HG02970 (cell line): Measurements from ENCODE around the gene ZMPSTE24.
"Not testable (repeated sequence)": the region's sequence is repeated elsewhere in the genome, so short reads cannot be mapped to it uniquely, and the experiment has no call there.

Experiments used
- ATAC-seq: cut with Tn5 transposase; IDR thresholded peaks from one replicate; pipeline ENCODE4 v1.9.1; 2021; ENCODE audit warnings: mild to moderate bottlenecking, moderate library complexity, moderate number of reproducible peaks; ENCODE audit not compliant: unreplicated experiment, low FRiP score

ZMPSTE24 gene

DNA sequence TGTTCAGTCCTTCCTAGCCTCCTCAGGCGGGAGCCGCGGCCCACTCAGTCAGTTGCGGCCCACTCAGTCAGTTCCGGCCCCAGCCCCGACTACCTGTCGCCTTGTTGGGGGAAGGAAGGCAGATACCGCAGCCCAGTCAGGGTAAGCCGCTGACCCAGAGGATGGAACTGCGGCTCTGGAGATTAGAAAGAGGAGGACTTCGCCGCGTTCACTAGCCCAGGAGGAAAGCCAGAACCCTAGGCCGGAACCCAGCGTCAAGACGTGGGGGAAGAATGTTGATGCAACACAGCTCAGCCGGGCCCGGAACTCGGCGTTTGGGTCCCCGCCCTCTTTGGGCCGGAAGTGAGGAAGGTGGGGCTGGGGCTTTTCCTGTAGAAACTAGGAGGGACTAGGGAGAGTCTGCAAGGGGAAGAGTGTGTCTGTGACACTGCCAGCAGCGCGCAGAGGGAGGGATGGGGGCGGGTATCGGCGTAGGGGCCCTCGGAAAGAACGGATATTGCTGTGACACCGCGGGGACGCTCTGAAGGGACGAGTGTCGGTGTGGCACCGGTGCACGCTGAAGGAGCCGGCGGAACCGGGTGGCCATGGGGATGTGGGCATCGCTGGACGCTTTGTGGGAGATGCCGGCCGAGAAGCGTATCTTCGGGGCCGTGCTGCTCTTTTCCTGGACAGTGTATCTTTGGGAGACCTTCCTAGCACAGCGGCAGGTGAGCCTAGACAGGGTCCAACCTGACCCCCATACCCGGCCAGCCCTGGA lies at the start of gene ZMPSTE24:
Gene ZMPSTE24 (plus strand): TSS at position 549 of the 757 bp plus-strand sequence. CDS start 36 bp downstream, at position 585.
- peak; percentile 92 for ATAC-seq

- no peak for ATAC-seq
Observed at GRCh38 chr1:40210511-40211204, 47.4 kb upstream of the ZMPSTE24 start.

DNA sequence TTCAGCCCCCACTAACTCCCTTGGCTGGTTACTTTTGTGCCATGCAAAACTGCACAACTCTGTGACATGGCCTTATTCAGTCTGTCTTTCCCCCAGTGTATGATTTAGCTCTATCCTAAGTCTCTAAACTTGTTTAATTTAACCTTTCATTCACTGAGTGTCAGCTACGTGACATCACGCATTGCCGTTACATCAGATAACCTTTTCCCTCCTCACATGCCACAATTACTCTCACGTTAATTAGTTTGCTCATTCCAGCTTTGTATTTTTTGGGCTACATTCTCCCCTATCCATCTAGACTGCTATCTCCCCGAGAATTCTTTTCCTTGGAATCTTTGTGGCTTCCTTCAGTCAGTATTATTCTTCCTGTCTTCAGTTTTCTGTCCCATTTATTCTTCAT lies 39.7 kb upstream of the ZMPSTE24 start:
- ATAC-seq: no peak

- not testable (repeated sequence) for ATAC-seq
Observed at GRCh38 chr1:40221471-40221905, 36.5 kb upstream of the ZMPSTE24 start.

DNA sequence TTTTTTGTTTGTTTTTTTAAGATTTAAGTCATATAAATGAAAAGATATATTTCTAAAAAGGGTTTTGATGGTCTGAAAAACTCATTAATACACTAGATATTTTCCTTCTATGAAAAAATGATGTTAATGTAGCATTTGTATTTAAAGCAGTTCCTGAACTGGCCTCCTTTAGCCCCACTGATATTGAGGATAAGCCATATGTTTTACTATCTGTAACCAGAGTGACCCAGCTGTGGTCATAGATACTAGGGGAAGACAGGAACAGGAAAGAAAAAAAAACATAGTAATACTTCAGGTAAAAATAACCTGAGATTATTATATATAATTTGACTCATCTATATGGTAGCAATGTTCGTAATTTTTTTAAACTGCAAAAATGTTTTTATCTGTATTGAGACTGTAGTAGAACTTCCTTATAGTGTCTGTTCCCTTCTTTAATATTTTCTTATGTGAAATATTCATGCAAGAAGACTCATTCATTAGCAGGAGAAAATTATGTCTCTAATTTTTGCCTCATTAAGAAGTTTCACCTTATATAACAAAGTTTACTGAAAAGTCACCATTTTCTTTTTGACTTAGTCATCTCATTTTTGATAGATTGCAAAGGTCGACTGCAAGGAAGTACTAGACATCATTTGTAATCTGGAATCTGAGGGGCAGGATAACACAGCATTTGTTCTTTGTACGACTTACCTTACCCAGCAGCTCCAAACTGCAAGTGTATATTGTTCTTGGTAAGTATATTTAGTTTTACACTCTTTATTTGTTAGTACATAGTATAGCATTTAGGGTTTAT lies 35.9 kb upstream of the ZMPSTE24 start:
- ATAC-seq: no peak

DNA sequence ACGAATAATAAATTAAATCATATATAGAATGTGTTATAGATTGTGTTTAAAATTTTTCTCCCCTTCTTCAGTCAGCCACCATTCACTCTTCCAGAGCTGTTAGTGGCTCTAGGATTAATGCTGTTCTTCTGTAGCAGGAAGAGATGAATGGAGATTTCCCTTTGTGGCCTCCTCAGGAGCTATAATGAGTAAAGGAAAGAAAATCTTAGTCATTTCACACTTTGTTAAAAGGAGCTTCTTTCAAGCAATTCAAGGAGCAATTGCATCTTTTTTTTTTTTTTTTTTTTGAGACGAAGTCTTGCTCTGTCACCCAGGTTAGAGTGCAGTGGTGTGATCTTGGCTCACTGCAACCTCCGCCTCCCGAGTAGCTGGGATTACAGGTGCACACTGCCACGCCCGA lies 34.0 kb upstream of the ZMPSTE24 start:
- ATAC-seq: no peak

DNA sequence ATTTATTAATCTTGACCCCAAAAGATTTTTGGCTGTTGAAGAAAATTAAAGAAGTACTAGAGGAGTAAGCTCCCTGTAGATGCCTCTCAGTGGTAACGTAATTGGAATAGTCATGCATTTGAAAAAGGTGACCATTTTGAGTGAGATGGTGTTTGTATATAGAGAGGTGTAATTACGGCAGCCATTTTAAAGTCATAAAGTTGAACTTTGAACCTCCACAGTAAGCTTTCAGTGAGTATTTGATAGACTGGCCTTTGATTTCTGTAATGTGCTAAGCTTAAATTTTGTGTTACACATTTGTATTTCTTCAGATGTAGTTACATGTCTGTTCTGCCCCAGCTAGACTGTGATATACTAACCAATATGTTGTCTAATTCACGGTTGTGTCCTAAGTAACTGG lies 31.8 kb upstream of the ZMPSTE24 start:
- ATAC-seq: no peak

- peak; percentile 58 for ATAC-seq
Observed at GRCh38 chr1:40232444-40232843, 25.6 kb upstream of the ZMPSTE24 start.

DNA sequence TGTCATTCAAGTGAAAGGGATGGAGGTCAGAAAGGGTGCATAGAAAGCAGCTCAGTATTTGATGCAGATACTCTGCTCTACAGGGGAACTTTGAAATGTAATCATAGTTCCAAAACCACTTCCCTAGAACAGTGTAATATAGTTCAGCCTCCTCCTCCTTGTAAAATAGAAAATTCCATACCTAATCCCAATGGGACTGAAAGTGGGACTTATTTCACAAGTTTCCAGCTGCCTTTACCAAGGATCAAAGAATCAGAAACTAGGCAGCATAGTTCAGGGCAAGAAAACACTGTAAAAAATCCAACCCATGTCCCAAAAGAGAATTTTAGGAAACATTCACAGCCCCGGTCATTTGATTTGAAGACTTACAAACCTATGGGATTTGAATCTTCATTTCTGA lies 18.4 kb upstream of the ZMPSTE24 start:
- no peak for ATAC-seq

DNA sequence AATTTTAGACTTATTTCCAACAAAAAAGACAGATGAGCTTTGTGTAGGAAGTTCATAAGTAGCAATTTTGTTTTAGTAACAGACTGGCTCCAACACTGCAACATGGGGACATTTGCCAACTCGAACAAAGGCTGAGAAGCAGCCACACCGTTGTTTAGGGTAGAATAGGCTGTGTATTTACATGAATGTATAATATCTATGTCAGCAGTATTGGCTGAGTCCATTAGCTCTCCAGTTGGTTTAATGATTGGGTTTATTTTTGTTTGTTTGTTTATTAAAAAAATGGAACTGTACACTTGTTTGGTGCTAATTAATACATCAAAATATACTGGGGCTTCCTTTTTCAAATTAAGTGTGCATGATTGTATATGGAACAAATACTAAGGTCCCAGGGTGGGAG lies 17.6 kb upstream of the ZMPSTE24 start:
- no peak for ATAC-seq

GRCh38 chr1:40241362-40241761 lies 16.7 kb upstream of the ZMPSTE24 start:
- ATAC-seq: no peak

GRCh38 chr1:40243351-40243750 lies 14.7 kb upstream of the ZMPSTE24 start:
- ATAC-seq: no peak

DNA sequence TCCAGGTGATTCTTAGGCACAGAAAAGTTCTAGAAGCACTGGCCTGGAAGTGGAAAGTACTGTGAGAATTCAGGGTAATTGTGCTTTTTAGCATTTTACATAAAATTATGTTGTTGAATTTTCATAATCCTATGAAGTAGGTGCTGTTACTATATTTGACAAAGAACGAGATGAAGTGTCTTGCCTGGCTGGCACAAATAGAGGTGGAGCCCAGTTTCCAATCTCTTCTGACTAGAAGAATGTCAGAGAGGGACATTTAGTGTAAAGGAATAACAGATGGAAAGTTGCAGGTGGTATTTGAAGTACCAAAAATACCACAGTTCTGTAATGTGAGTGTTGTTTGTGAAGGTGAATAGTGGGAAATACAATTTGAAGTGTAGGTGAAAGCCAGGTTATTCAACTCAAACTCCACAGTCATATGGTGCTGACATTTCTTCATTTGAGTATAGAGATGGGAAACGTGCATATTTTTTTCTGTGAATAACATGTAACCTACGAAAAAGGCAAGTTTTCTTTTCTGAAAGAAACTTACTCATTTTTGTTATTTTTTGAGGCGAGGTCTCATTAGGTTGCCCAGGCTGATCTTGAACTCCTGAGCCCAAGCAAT lies 13.8 kb upstream of the ZMPSTE24 start:
- no peak for ATAC-seq

GRCh38 chr1:40245686-40246085 lies 12.3 kb upstream of the ZMPSTE24 start:
- ATAC-seq: no peak

- ATAC-seq: no peak
Observed at GRCh38 chr1:40247655-40248054, 10.4 kb upstream of the ZMPSTE24 start, which contains the start of gene TMCO2. Gene TMCO2, plus strand, starts transcription at chr1:40247937. Its CDS starts 57 bp downstream, at chr1:40247994.

DNA sequence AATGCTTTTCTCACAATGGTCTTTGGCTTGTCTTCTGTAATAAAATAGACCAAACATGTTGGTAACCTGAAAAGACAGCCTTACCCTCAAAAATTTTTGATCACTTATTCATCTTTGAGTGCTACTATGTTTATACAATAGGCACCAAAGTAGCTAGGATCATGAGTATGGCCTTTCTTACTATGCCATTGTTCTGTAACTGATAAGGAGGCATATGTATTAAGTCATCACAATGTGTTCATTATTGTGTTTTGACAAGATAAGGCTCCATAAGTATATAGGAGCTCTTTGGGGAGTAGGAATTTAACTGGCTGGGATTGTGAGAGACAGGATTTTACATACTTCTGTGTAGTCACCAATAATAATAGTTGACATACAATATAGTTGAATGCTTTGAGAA lies 9.6 kb upstream of the ZMPSTE24 start:
- no peak for ATAC-seq

GRCh38 chr1:40251456-40251855 lies 6.6 kb upstream of the ZMPSTE24 start:
- ATAC-seq: no peak

DNA sequence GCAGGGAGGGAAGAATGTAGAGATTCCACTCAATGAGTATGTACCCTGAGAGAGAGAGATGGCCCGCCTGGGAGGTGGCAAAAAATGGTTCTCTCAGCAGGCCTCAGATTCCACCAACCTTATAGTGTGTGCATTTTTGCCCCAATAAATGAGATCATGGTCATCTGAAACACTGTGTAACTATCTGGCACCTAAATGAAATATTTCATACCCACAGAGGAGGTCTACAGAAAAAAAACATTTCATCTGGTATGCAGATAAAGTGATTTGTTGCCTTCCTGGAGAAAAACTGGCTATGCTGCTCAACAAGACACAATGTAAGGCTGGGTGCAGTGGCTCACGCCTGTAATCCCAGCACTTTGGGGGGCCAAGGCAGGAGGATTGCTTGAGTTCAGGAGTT lies 5.4 kb upstream of the ZMPSTE24 start:
- no peak for ATAC-seq

DNA sequence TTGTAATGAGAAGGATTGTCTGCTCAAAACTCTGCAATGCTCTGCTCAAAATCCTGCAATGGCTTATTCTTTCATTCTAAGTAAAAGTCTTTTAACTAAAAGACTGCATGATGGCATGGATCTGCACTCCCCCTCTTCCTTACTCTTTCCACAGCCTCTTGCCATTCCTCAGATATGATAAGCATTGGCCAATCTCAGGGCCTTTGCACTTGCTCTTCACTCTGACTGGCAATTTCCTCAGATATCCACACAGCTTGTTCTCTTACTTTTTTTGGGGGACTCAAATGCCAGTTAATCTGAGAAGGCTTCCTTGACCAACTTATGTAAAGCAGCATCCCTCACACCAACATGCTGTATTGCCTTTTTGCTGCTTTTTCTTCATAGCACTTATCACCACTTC lies 2.8 kb upstream of the ZMPSTE24 start:
- no peak for ATAC-seq

DNA sequence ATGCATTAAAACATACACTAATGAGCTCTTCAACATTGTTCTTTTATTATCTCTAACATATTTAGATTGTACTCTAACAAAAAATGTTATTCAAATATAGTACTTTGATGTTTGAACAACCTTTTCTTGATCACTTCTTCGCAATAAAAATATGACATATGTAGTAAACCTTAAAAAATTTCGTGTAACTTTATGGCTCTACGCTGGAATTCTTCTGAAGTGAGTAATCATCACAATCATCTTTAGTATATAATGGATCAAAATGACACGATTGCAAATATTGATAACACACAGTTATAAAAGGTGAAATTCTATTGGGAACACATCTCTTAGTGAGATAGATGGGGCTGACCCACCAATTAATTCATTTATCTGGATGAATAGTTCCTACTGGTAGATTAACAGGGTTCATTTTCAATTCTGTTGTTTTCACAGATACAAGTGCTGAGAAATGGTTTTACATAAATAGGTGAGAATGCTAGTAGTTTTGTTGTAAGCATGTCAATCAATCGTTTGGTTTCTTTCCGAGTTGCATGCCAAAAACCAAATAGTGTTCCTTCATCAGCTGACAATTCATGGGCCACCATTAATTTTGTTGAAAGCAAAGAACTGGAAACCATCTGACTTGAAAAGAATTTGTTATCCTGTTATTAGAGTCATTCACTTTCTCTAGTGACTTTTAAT lies 1.5 kb upstream of the ZMPSTE24 start:
- no peak for ATAC-seq
